Loucy (cell line): Measurements from ENCODE around the gene BUB1B.

Source experiments
- CTCF ChIP-seq: fragments of 200-600 bp; sonication (generic); conservative IDR thresholded peaks from 2 replicates; pipeline ENCODE4 v1.5.1; 2014; ENCODE audit warnings: mild to moderate bottlenecking, antibody characterized with exemption, low read length
- EZH2phosphoT487 ChIP-seq: fragments of 200-600 bp; IDR thresholded peaks from 2 replicates; pipeline ENCODE4 v1.6.1; 2018; ENCODE audit warnings: antibody characterized with exemption, mild to moderate bottlenecking, moderate library complexity, borderline replicate concordance

DNA sequence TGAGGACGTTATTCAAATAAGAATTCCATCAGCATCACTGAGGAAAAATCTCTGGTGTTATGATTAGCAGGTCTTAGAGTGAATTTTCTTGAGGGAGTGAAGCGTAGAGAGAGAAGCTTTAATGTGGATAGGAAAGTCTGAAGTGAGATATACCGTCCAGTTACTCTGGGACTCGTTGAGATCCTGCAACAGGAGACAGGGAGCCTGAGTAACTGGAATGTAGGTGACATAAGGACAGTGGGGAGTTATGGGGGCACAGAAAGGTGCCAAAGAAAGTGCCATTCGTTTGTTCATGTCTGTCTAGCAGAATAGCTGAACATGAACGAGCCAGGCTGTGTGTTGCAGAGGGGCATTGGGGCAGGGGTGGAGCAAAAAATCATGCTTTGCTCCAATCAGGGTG lies 9.4 kb upstream of the BUB1B start:
- no peak for TF ChIP-seq CTCF
- no peak for TF ChIP-seq EZH2phosphoT487
